ENCODE measurements around the gene CAMK4. TPM values are rescaled to one million over a fixed set of nuclear protein-coding genes. Genes with fewer than 3 reads are reported as not detected.
A peak's percentile ranks its signal among the peaks of the same experiment; 100 is the strongest.

CAMK4 gene
- total RNA-seq: 10 to 100 TPM; 66.6 to 68.0 TPM

GRCh38 chr5:111223787-111224560 is at the start of gene CAMK4:
CAMK4 (plus strand) TSS chr5:111224384; CDS start chr5:111224484, 100 bp downstream.
- peak within 1 kb of the TSS; percentile 98 for H3K27ac Mint-ChIP-seq
- peaks cover 21% of the 10 kb centered on the region for H3K36me3 Mint-ChIP-seq
- peak; percentile 82 for DNase-seq
- H3K27me3 Mint-ChIP-seq: no peaks in the 10 kb centered on the region
- peak within 1 kb of the TSS; percentile 97 for H3K4me3 Mint-ChIP-seq
- H3K4me1 Mint-ChIP-seq: peaks cover 27% of the 10 kb centered on the region
- no peaks in the 10 kb centered on the region for H3K9me3 Mint-ChIP-seq

GRCh38 chr5:111183064-111183463 is 41.1 kb upstream of the CAMK4 start:
- DNase-seq: no peak
- Mint-ChIP-seq H3K4me3 (no peak overlapping the region), H3K27ac (no peak overlapping the region), H3K27me3 (no peaks in the 10 kb centered on the region), H3K36me3 (no peaks in the 10 kb centered on the region), H3K9me3 (no peaks in the 10 kb centered on the region), H3K4me1 (no peaks in the 10 kb centered on the region)

GRCh38 chr5:111187079-111187478 is 37.1 kb upstream of the CAMK4 start:
- Mint-ChIP-seq H3K27me3 (no peaks in the 10 kb centered on the region), H3K9me3 (no peaks in the 10 kb centered on the region), H3K27ac (no peak overlapping the region), H3K36me3 (no peaks in the 10 kb centered on the region), H3K4me1 (no peaks in the 10 kb centered on the region), H3K4me3 (no peak overlapping the region)
- no peak for DNase-seq

GRCh38 chr5:111194053-111194452 is 30.1 kb upstream of the CAMK4 start:
- Mint-ChIP-seq H3K9me3 (no peaks in the 10 kb centered on the region), H3K4me1 (peaks cover under 1% of the 10 kb centered on the region), H3K27ac (no peak overlapping the region), H3K27me3 (peaks cover 6% of the 10 kb centered on the region), H3K4me3 (no peak overlapping the region), H3K36me3 (no peaks in the 10 kb centered on the region)
- no peak for DNase-seq

GRCh38 chr5:111194925-111195324 is 29.3 kb upstream of the CAMK4 start:
- no peaks in the 10 kb centered on the region for H3K9me3 Mint-ChIP-seq
- peaks cover 4% of the 10 kb centered on the region for H3K4me1 Mint-ChIP-seq
- H3K27me3 Mint-ChIP-seq: peaks cover 6% of the 10 kb centered on the region
- no peak overlapping the region for H3K27ac Mint-ChIP-seq
- DNase-seq: no peak
- no peaks in the 10 kb centered on the region for H3K36me3 Mint-ChIP-seq
- no peak overlapping the region for H3K4me3 Mint-ChIP-seq

GRCh38 chr5:111197523-111197922 is 26.7 kb upstream of the CAMK4 start:
- no peak for DNase-seq
- no peaks in the 10 kb centered on the region for H3K9me3 Mint-ChIP-seq
- no peak overlapping the region for H3K27ac Mint-ChIP-seq

GRCh38 chr5:111198281-111198966 is 25.8 kb upstream of the CAMK4 start:
- peaks cover 6% of the 10 kb centered on the region for H3K27me3 Mint-ChIP-seq
- H3K27ac Mint-ChIP-seq: no peak overlapping the region
- peaks cover 9% of the 10 kb centered on the region for H3K4me1 Mint-ChIP-seq
- H3K36me3 Mint-ChIP-seq: no peaks in the 10 kb centered on the region
- DNase-seq: no peak
- H3K4me3 Mint-ChIP-seq: no peak overlapping the region
- no peaks in the 10 kb centered on the region for H3K9me3 Mint-ChIP-seq

More at GRCh38 chr5:111197523-111197922, 26.7 kb upstream of the CAMK4 start:
- no peaks in the 10 kb centered on the region for H3K36me3 Mint-ChIP-seq
- peaks cover 6% of the 10 kb centered on the region for H3K27me3 Mint-ChIP-seq
- H3K4me3 Mint-ChIP-seq: no peak overlapping the region
- H3K4me1 Mint-ChIP-seq: peaks cover 9% of the 10 kb centered on the region

GRCh38 chr5:111200828-111201227 is 23.4 kb upstream of the CAMK4 start:
- DNase-seq: no peak
- Mint-ChIP-seq H3K27me3 (peaks cover 6% of the 10 kb centered on the region), H3K27ac (no peak overlapping the region), H3K36me3 (no peaks in the 10 kb centered on the region), H3K9me3 (no peaks in the 10 kb centered on the region), H3K4me1 (peaks cover 18% of the 10 kb centered on the region), H3K4me3 (no peak overlapping the region)

GRCh38 chr5:111201705-111202104 is 22.5 kb upstream of the CAMK4 start:
- Mint-ChIP-seq H3K4me3 (no peak overlapping the region), H3K36me3 (no peaks in the 10 kb centered on the region), H3K4me1 (peaks cover 18% of the 10 kb centered on the region), H3K27ac (no peak overlapping the region), H3K9me3 (no peaks in the 10 kb centered on the region), H3K27me3 (peaks cover 6% of the 10 kb centered on the region)
- DNase-seq: no peak

- no peak overlapping the region for H3K4me3 Mint-ChIP-seq
- no peak for DNase-seq
- H3K27me3 Mint-ChIP-seq: no peaks in the 10 kb centered on the region
- peaks cover 9% of the 10 kb centered on the region for H3K36me3 Mint-ChIP-seq
- H3K9me3 Mint-ChIP-seq: peaks cover 7% of the 10 kb centered on the region
- no peak overlapping the region for H3K27ac Mint-ChIP-seq
- peaks cover 28% of the 10 kb centered on the region for H3K4me1 Mint-ChIP-seq
These were observed 12.8 kb upstream of the CAMK4 start for GRCh38 chr5:111211341-111211740.

- H3K27me3 Mint-ChIP-seq: no peaks in the 10 kb centered on the region
- no peak for DNase-seq
- peaks cover 11% of the 10 kb centered on the region for H3K36me3 Mint-ChIP-seq
- peak overlapping the region; percentile 22 for H3K27ac Mint-ChIP-seq
- no peak overlapping the region for H3K4me3 Mint-ChIP-seq
- H3K4me1 Mint-ChIP-seq: peaks cover 28% of the 10 kb centered on the region
- peaks cover 11% of the 10 kb centered on the region for H3K9me3 Mint-ChIP-seq
These were observed 10.0 kb upstream of the CAMK4 start for GRCh38 chr5:111214052-111214742.

- Mint-ChIP-seq H3K27ac (no peak overlapping the region), H3K36me3 (peaks cover 11% of the 10 kb centered on the region), H3K4me1 (peaks cover 28% of the 10 kb centered on the region), H3K4me3 (no peak overlapping the region), H3K9me3 (peaks cover 11% of the 10 kb centered on the region), H3K27me3 (no peaks in the 10 kb centered on the region)
- no peak for DNase-seq
These were observed 8.2 kb upstream of the CAMK4 start for GRCh38 chr5:111215971-111216370.

- Mint-ChIP-seq H3K27me3 (no peaks in the 10 kb centered on the region), H3K4me1 (peaks cover 8% of the 10 kb centered on the region), H3K4me3 (no peak overlapping the region), H3K9me3 (peaks cover 5% of the 10 kb centered on the region), H3K36me3 (peaks cover 10% of the 10 kb centered on the region), H3K27ac (no peak overlapping the region)
- DNase-seq: no peak
These were observed 3.0 kb upstream of the CAMK4 start for GRCh38 chr5:111221139-111221538.

- peak overlapping the region; percentile 76 for H3K27ac Mint-ChIP-seq
- H3K36me3 Mint-ChIP-seq: peaks cover 20% of the 10 kb centered on the region
- no peak for DNase-seq
- H3K9me3 Mint-ChIP-seq: no peaks in the 10 kb centered on the region
- peaks cover 21% of the 10 kb centered on the region for H3K4me1 Mint-ChIP-seq
- H3K27me3 Mint-ChIP-seq: no peaks in the 10 kb centered on the region
- H3K4me3 Mint-ChIP-seq: peak overlapping the region; percentile 86
These were observed 940 bp upstream of the CAMK4 start for GRCh38 chr5:111223101-111223786.
